Mucosa of descending colon (tissue), 3 donors: ENCODE measurements around the gene KLF13. TPM values are rescaled to one million over a fixed set of nuclear protein-coding genes. Genes with fewer than 3 reads are reported as not detected.

ENCODE experiments used
- ATAC-seq: fragments of 200-7000 bp; cut with Tn5 transposase; one replicate; pipeline ENCODE4 v1.9.1; 2020; ENCODE audit warnings: mild to moderate bottlenecking, moderate library complexity
- DNase-seq, 3 donors: peaks; one replicate each; pipeline ENCODE4 v3.0.0-alpha.2; 2020
- H3K36me3 ChIP-seq: fragments of 200-600 bp; one replicate; pipeline ENCODE4 v1.8.0; 2021; ENCODE audit warnings: low read depth, mild to moderate bottlenecking
- H3K4me1 ChIP-seq: fragments of 200-600 bp; one replicate; pipeline ENCODE4 v1.8.0; 2021; ENCODE audit warnings: low read depth, mild to moderate bottlenecking
- H3K4me3 ChIP-seq: fragments of 200-600 bp; one replicate; pipeline ENCODE4 v1.8.0; 2021; ENCODE audit warnings: mild to moderate bottlenecking
- H3K9me3 ChIP-seq: fragments of 200-600 bp; one replicate; pipeline ENCODE4 v1.8.0; 2021; ENCODE audit warnings: mild to moderate bottlenecking
- intact Hi-C, 2 donors: fragments of 100-400 bp; cut with DNase I in 1 of 2; cut with micrococcal nuclease in 1 of 2; formaldehyde crosslinking; loops; one replicate each; pipeline versions ENCODE4 v1.11.0 to v1.11.1; 2022; cut with DNase I, micrococcal nuclease
- total RNA-seq, 3 donors: library from RNA; stranded (reverse); fragmentation: NEBNext Ultra II Directional in 2 of 3; extraction: Animal tissue kit (Norgen Biotek cat#: 25700) in 2 of 3; gene quantifications; one replicate each; pipeline versions ENCODE4 v1.2.1 to v1.2.4, GENCODE V29; 2021 to 2023
- TF ChIP-seq, protein P1 (sequence below): fragments of 200-600 bp; IDR thresholded peaks from one replicate; pipeline ENCODE4 v1.8.0; 2022; ENCODE audit warnings: antibody characterized with exemption, mild to moderate bottlenecking
- donor health status: DM: no; HTN: no; CAD: no; lungs with moderate emphysema.
- donor health status: DM: no; HTN: no; CAD: no.
- donor health status: DM: no; HTN: yes; CAD: no.

KLF13 gene
- total RNA-seq, 3 donors from 2014 or later = 72.4 to 107 (median 91.2) TPM

DNA sequence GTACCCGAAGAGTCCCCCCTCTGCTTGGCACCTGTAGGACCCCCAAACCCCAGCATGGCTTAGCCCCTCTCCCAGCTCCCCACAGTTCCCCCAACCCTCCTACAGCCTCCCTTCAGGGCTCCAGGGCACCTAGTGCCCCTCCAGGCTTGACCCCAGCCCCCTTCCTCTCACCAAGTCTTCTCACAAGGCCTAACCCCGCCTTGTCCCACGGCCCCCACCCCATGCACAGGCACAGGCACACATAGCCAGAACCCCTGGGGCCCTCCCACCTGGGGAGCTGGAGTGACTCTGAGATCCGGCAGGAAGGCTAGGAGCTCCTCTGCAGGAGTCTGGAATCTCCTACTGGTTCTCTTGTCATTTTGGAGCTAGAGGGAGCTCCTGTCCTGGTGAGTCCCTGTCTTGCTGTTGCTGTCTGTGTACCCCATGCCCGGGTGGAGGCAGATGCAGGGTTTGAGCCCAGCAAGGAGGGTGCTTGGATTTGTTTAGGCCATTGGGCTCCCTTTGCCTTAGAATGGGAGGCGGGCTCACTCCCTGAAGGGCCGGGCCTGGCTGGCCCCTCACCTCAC lies 39.6 kb downstream of the KLF13 start:
- ATAC-seq (peak; percentile 0), DNase-seq (peak in 1 of 3 donors; percentile 75)
- TF ChIP-seq, protein P1, sequence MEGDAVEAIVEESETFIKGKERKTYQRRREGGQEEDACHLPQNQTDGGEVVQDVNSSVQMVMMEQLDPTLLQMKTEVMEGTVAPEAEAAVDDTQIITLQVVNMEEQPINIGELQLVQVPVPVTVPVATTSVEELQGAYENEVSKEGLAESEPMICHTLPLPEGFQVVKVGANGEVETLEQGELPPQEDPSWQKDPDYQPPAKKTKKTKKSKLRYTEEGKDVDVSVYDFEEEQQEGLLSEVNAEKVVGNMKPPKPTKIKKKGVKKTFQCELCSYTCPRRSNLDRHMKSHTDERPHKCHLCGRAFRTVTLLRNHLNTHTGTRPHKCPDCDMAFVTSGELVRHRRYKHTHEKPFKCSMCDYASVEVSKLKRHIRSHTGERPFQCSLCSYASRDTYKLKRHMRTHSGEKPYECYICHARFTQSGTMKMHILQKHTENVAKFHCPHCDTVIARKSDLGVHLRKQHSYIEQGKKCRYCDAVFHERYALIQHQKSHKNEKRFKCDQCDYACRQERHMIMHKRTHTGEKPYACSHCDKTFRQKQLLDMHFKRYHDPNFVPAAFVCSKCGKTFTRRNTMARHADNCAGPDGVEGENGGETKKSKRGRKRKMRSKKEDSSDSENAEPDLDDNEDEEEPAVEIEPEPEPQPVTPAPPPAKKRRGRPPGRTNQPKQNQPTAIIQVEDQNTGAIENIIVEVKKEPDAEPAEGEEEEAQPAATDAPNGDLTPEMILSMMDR = no peak
- no peak overlapping the region for H3K4me3 ChIP-seq
- intact Hi-C loops = no loop called here
- no peaks in the 10 kb centered on the region for H3K9me3 ChIP-seq
- H3K36me3 ChIP-seq = no peaks in the 10 kb centered on the region
- peaks cover 67% of the 10 kb centered on the region for H3K4me1 ChIP-seq

DNA sequence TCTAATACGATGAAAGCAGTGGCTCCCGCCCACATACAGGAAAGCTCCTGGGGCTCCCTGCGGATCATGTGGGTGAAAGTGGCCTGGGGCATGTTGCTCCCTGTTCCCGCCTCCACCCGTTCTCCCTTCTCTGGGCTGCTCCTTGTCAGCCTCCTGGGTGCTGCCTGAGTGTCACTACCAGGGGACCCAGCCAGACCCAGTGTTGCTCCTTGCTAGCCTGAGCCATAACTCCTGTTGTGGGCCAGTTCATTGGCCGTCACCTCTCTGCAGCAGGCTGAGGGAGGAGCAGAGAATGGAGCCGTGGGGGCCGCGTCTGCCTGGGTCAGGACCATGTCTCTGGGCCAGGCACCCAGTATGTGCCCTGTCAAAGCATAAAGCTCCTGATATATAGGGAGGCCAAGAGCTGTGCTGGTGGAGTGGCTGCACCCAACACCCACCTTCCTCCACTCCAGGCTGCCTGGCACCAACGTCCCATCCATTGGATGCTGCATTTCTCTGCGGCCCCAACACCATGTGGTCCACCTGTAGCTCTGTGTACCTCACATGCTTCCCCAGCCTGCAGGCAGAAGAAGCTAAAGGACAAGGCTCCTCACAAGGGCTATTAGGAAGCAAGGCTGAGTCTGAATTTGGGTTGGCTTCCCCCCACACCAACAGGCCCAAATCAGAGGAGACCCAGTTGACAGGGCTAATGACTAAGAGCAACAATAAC lies 40.5 kb downstream of the KLF13 start:
- H3K4me3 ChIP-seq = no peak overlapping the region
- intact Hi-C loops = no loop called here
- peaks cover 58% of the 10 kb centered on the region for H3K4me1 ChIP-seq
- DNase-seq (peak in 1 of 3 donors; percentile 41), ATAC-seq (no peak)
- no peaks in the 10 kb centered on the region for H3K9me3 ChIP-seq
- TF ChIP-seq, protein P1 = no peak
- H3K36me3 ChIP-seq = no peaks in the 10 kb centered on the region

DNA sequence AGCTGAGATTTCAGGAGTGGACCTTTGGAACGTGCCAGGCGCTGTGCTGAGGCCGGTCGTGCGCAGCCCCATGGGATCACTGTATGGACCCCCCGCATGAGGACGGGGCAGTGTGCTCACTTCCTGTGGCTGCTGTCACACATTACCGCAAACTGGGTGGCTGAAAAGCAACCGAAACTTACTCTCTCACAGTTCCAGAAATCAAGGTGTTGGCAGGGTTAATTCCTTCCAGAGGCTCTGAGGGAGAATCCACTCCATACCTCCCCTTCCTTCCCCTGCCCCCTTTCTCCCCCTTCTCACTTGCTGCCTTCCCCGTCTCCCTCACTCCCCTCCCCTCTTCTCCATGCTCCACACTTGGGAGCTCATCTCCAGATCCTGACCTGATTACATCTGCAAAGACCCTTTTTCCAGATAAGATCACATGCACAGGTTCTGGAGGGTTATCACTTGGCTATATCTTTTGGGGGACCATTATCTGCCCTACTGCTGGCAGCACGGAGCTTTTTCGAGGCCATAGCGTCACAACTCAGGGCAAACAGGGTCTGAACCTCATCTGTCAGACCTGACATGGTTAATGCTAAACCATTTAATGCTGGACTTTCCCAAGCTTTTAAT lies 41.2 kb downstream of the KLF13 start:
- TF ChIP-seq, protein P1 = no peak
- no peak overlapping the region for H3K4me3 ChIP-seq
- peak in 2 of 3 donors; percentile 21 to 34 for DNase-seq
- H3K36me3 ChIP-seq = no peaks in the 10 kb centered on the region
- peaks cover 55% of the 10 kb centered on the region for H3K4me1 ChIP-seq
- H3K9me3 ChIP-seq = no peaks in the 10 kb centered on the region
- no peak for ATAC-seq
- intact Hi-C loops = no loop called here

DNA sequence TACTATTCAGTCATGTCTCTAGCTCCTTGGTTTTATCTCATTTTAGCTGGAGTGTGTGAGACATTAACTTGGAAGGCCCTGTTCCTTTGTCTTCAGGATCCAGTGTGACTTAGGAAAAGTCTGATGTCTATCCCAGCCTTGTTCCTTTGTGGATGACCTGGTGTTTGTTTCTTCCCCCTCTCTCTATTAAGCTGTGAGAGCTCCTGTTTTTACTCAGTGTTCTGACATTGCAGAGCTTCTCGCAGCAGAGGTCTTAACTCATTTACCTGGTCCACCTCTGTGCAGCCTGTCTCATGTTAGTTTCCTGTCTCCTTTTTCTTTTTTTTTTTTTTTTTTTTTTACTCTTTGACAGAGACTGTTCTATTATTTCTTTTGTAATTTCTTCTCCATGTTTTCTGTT lies 43.1 kb downstream of the KLF13 start:
- no peak for DNase-seq
- Histone ChIP-seq H3K9me3 (no peaks in the 10 kb centered on the region), H3K36me3 (no peaks in the 10 kb centered on the region), H3K4me1 (peaks cover 54% of the 10 kb centered on the region), H3K4me3 (no peak overlapping the region)
- intact Hi-C loops = no loop called here
- TF ChIP-seq, protein P1 = no peak
- ATAC-seq = no peak

DNA sequence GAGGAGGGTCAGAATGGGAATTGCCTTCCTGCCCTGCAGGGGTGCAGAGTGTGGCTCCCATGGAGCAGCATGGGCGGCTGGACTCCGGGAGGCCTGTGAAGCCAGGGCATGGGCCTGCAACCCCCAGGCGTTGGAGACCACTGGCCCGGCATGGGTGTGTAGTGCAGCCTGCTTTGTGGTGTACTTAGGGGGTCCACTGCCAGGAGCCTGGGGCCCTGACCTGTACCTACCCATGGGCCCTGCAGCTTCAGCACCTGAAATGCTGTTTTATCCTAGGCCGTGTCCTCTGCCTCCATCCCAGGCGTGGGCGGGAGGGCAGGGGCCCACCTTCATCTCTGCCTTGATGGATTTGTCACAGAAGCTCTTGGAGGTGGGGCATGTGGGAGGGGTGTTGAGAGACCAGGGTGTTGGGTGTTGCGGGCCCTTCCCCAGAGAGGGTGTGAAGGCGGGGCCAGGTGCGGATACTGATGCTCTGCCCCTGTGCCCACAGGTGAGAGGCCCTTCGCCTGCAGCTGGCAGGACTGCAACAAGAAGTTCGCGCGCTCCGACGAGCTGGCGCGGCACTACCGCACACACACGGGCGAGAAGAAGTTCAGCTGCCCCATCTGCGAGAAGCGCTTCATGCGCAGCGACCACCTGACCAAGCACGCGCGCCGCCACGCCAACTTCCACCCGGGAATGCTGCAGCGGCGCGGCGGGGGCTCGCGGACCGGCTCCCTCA lies 45.0 kb downstream of the KLF13 start:
- intact Hi-C loops = no loop called here
- H3K4me1 ChIP-seq = peaks cover 54% of the 10 kb centered on the region

More for the DNA sequence above, 45.0 kb downstream of the KLF13 start:
- Histone ChIP-seq H3K4me3 (no peak overlapping the region), H3K36me3 (no peaks in the 10 kb centered on the region), H3K9me3 (no peaks in the 10 kb centered on the region)
- TF ChIP-seq, protein P1 = no peak
- ATAC-seq (no peak), DNase-seq (peak in 1 of 3 donors; percentile 35)
